Spleen (tissue), 11 donors: ENCODE measurements around the gene SOX5. TPM values are rescaled to one million over a fixed set of nuclear protein-coding genes. Genes with fewer than 3 reads are reported as not detected.

ENCODE experiments used
- DNase-seq: peaks from one replicate; pipeline ENCODE4 v3.0.0-alpha.2; 2020
- H3K27ac ChIP-seq, 8 donors: fragments of 200-600 bp; sonication (generic) in 7 of 8; 1 replicate in 4 of 8; 2 replicates in 4 of 8; pipeline versions ENCODE4 v1.5.0 to v1.8.0; 2016 to 2021; ENCODE audit warnings: inconsistent platforms in 4 of 8, mild to moderate bottlenecking in 4 of 8, moderate library complexity in 1 of 8
- H3K27me3 ChIP-seq, 7 donors: fragments of 200-600 bp; sonication (generic) in 6 of 7; replicated peaks in 1 of 7; 1 replicate in 4 of 7; 2 replicates in 3 of 7; pipeline versions ENCODE4 v1.5.0 to v1.8.0; 2016 to 2021; ENCODE audit warnings: inconsistent platforms in 3 of 7, mild to moderate bottlenecking in 1 of 7
- H3K36me3 ChIP-seq, 6 donors: fragments of 200-600 bp; sonication (generic) in 5 of 6; 1 replicate in 4 of 6; 2 replicates in 2 of 6; pipeline versions ENCODE4 v1.5.0 to v1.8.0; 2016 to 2021; ENCODE audit warnings: inconsistent platforms in 2 of 6
- H3K4me1 ChIP-seq, 6 donors: fragments of 200-600 bp; sonication (generic) in 5 of 6; 1 replicate in 3 of 6; 2 replicates in 3 of 6; pipeline versions ENCODE4 v1.5.0 to v1.8.0; 2016 to 2021; ENCODE audit warnings: inconsistent platforms in 3 of 6
- H3K4me3 ChIP-seq, 8 donors: fragments of 200-600 bp; sonication (generic) in 7 of 8; 1 replicate in 4 of 8; 2 replicates in 4 of 8; pipeline versions ENCODE4 v1.5.0 to v1.8.0; 2016 to 2021; ENCODE audit warnings: inconsistent platforms in 4 of 8, mild to moderate bottlenecking in 4 of 8, moderate library complexity in 2 of 8
- H3K9me3 ChIP-seq, 8 donors: fragments of 200-600 bp; sonication (generic) in 7 of 8; 1 replicate in 4 of 8; 2 replicates in 4 of 8; pipeline versions ENCODE4 v1.5.0 to v1.8.0; 2016 to 2021; ENCODE audit warnings: inconsistent platforms in 4 of 8
- POLR2A ChIP-seq, 3 donors: fragments of 450-650 bp; IDR thresholded peaks; one replicate each; pipeline ENCODE4 v1.5.1; 2017; ENCODE audit warnings: antibody characterized with exemption in 3 of 3, mild to moderate bottlenecking in 1 of 3
- POLR2AphosphoS5 ChIP-seq, 3 donors: sonication (generic); formaldehyde crosslinking; IDR thresholded peaks; one replicate each; pipeline ENCODE4 v1.5.1; 2017; ENCODE audit warnings: antibody characterized with exemption in 3 of 3
- WGBS, 5 donors: extraction: QIAGEN DNeasy Blood & Tissue Kit in 3 of 5; methylation state at CpG; one replicate each; pipeline versions ENCODE4 v1.1.5 to v1.1.7; 2013 to 2018; 5-methylcytosine and 5-hydroxymethylcytosine counted together
- intact Hi-C: fragments of 100-400 bp; cut with DNase I; formaldehyde crosslinking; loops from one replicate; pipeline ENCODE4 v1.15.0; 2023; ENCODE audit warnings: low total_unique reads
- polyA plus RNA-seq, 3 donors: library from polyadenylated mRNA; stranded (reverse); fragments of 200-250 nt; gene quantifications; one replicate each; pipeline ENCODE4 v1.2.1, GENCODE V29; 2013
- total RNA-seq, 7 donors: library from RNA; depleted of rRNA in 3 of 7; stranded (reverse); fragments of >200 nt in 3 of 7; fragmentation: NEBNext Ultra II Directional in 4 of 7; extraction: Animal tissue kit (Norgen Biotek cat#: 25700) in 4 of 7; gene quantifications; one replicate each; pipeline versions ENCODE4 v1.1.0 to v1.2.1, GENCODE V29; 2016 to 2021
- TF ChIP-seq, protein P1 (sequence below), 11 experiments: fragments of 200-600 bp in 7 of 11; fragments of 450-650 bp in 4 of 11; sonication (generic) in 4 of 11; IDR thresholded peaks in 8 of 11; conservative IDR thresholded peaks in 3 of 11; 1 replicate in 7 of 11; 2 replicates in 4 of 11; pipeline versions ENCODE4 v1.4.0 to v1.8.0; 2016 to 2021; ENCODE audit warnings: antibody characterized with exemption in 11 of 11, inconsistent platforms in 4 of 11, mild to moderate bottlenecking in 1 of 11
- donor health status: healthy with polysubstance abuse.
- donor health status: DM: no; HTN: no; CAD: no; lungs with moderate emphysema.
- donor health status: DM: no; HTN: no; CAD: no.
- donor health status: Bipolar disorder and iron deficiency.
- donor health status: healthy.
- donor health status: DM: no; HTN: no; CAD: no.
- donor health status: DM: yes; HTN: yes; CAD: no.

SOX5 gene
- total and polyA plus RNA-seq, 10 donors = 0.20 to 21.3 (median 8.7) TPM

- intact Hi-C loops = no loop called here
- TF ChIP-seq POLR2AphosphoS5 (IDR thresholded peaks at IDR 0.05) (no peak), POLR2A (IDR thresholded peaks at IDR 0.05) (no peak)
- TF ChIP-seq, protein P1, sequence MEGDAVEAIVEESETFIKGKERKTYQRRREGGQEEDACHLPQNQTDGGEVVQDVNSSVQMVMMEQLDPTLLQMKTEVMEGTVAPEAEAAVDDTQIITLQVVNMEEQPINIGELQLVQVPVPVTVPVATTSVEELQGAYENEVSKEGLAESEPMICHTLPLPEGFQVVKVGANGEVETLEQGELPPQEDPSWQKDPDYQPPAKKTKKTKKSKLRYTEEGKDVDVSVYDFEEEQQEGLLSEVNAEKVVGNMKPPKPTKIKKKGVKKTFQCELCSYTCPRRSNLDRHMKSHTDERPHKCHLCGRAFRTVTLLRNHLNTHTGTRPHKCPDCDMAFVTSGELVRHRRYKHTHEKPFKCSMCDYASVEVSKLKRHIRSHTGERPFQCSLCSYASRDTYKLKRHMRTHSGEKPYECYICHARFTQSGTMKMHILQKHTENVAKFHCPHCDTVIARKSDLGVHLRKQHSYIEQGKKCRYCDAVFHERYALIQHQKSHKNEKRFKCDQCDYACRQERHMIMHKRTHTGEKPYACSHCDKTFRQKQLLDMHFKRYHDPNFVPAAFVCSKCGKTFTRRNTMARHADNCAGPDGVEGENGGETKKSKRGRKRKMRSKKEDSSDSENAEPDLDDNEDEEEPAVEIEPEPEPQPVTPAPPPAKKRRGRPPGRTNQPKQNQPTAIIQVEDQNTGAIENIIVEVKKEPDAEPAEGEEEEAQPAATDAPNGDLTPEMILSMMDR (IDR thresholded peaks at IDR 0.05 in 8 of 11, conservative IDR thresholded peaks at IDR 0.05 in 3 of 11) = no peak
- Histone ChIP-seq H3K27me3 (no peaks in the 10 kb centered on the region), H3K4me1 (no peaks in the 10 kb centered on the region), H3K27ac (no peak overlapping the region), H3K4me3 (no peak overlapping the region), H3K9me3 (no peaks in the 10 kb centered on the region), H3K36me3 (no peaks in the 10 kb centered on the region)
- DNase-seq = no peak
- 70 to 81% (median 77%) methylated on average over 4 of the region's 4 CpGs for WGBS, 5 donors
These were observed 317.6 kb downstream of the SOX5 start for GRCh38 chr12:23631786-23632377.

- no peak for DNase-seq
- Histone ChIP-seq H3K9me3 (no peaks in the 10 kb centered on the region), H3K27ac (no peak overlapping the region), H3K4me3 (no peak overlapping the region), H3K36me3 (no peaks in the 10 kb centered on the region), H3K27me3 (no peaks in the 10 kb centered on the region), H3K4me1 (no peaks in the 10 kb centered on the region)
- intact Hi-C loops = no loop called here
- TF ChIP-seq POLR2AphosphoS5 (IDR thresholded peaks at IDR 0.05) (no peak), POLR2A (IDR thresholded peaks at IDR 0.05) (no peak)
- TF ChIP-seq, protein P1 (IDR thresholded peaks at IDR 0.05 in 8 of 11, conservative IDR thresholded peaks at IDR 0.05 in 3 of 11) = no peak
These were observed 318.9 kb downstream of the SOX5 start for GRCh38 chr12:23630524-23630923.

DNA sequence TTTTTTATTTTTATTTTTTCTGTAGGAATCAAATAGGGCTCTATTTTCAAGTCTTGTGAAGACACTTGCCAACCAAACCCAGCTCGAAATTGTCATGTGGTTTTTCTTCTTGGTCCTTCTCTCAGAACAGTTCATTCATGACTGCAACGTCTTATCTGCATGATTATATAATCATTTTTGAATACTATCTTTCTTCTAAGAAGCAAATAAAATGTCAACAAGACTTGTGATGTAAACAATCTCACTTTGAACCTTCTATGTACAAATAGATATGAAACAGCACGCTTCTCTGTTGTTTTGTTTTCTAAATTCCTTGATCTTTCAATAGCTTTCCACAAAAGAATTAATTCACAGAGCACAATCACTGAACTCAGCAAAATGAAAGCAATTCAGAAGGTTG, 320.7 kb downstream of the SOX5 start:
- Histone ChIP-seq H3K4me1 (no peaks in the 10 kb centered on the region), H3K4me3 (no peak overlapping the region), H3K9me3 (no peaks in the 10 kb centered on the region), H3K27me3 (no peaks in the 10 kb centered on the region), H3K27ac (no peak overlapping the region), H3K36me3 (no peaks in the 10 kb centered on the region)
- no peak for DNase-seq
- 58 to 80% (median 67%) methylated on average over 3 of the region's 3 CpGs for WGBS, 5 donors
- intact Hi-C loops = no loop called here
- TF ChIP-seq, protein P1 (IDR thresholded peaks at IDR 0.05 in 8 of 11, conservative IDR thresholded peaks at IDR 0.05 in 3 of 11) = no peak
- TF ChIP-seq POLR2AphosphoS5 (IDR thresholded peaks at IDR 0.05) = no peak

- no peaks in the 10 kb centered on the region for H3K9me3 ChIP-seq
- no peaks in the 10 kb centered on the region for H3K27me3 ChIP-seq
- 91 to 100% (median 98%) methylated on average over 3 of the region's 3 CpGs for WGBS, 5 donors
- H3K27ac ChIP-seq = no peak overlapping the region
- H3K36me3 ChIP-seq = no peaks in the 10 kb centered on the region
- intact Hi-C loops = no loop called here
- TF ChIP-seq POLR2A (IDR thresholded peaks at IDR 0.05) = no peak
- no peak for TF ChIP-seq POLR2AphosphoS5 (IDR thresholded peaks at IDR 0.05)
- no peak for DNase-seq
- H3K4me3 ChIP-seq = no peak overlapping the region
- H3K4me1 ChIP-seq = no peaks in the 10 kb centered on the region
These were observed 322.7 kb downstream of the SOX5 start for GRCh38 chr12:23626791-23627190.

- Histone ChIP-seq H3K27me3 (no peaks in the 10 kb centered on the region), H3K27ac (no peak overlapping the region), H3K4me1 (no peaks in the 10 kb centered on the region), H3K36me3 (no peaks in the 10 kb centered on the region), H3K9me3 (no peaks in the 10 kb centered on the region), H3K4me3 (no peak overlapping the region)
- intact Hi-C loops = no loop called here
- no peak for DNase-seq
- 53 to 71% (median 56%) methylated on average over 2 of the region's 2 CpGs for WGBS, 5 donors
- no peak for TF ChIP-seq POLR2A (IDR thresholded peaks at IDR 0.05)
- TF ChIP-seq, protein P1 (IDR thresholded peaks at IDR 0.05 in 8 of 11, conservative IDR thresholded peaks at IDR 0.05 in 3 of 11) = no peak
- TF ChIP-seq POLR2AphosphoS5 (IDR thresholded peaks at IDR 0.05) = no peak
These were observed 327.6 kb downstream of the SOX5 start for GRCh38 chr12:23621900-23622299.
